Hypothalamus (tissue), 51 donors: Measurements from ENCODE around the gene POU2AF3.
A peak's percentile ranks its signal among the peaks of the same experiment; 100 is the strongest.

Experiments
- DNase-seq, 51 donors: peaks; one replicate each; lab custom pipeline; 2025; lab: John Stamatoyannopoulos, UW

Gene POU2AF3

DNA sequence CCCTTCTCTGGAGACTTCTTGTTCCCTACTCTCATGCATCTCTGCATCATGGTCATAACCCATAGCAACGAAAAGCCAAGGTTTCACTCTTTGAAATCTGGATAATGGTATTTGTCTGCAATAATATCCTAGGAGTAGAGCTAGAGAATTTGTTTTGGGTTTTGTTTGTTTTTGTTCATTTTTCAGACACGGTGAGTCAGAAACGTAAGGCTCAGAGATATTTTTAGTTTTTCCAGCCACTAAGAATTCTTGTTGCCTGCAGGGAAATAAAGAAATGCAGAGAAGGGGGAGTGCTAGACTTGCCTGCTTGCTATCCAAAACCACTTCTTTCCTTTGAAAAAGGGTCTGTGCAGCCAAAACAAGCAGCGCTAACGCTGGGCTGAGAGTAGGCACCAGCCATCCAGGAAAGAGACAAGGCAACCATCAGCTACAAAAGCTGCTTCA lies 26.0 kb downstream of the POU2AF3 start:
- DNase-seq, result peak in 4 of 51 donors; percentile 13 to 33 (median 22)

DNA sequence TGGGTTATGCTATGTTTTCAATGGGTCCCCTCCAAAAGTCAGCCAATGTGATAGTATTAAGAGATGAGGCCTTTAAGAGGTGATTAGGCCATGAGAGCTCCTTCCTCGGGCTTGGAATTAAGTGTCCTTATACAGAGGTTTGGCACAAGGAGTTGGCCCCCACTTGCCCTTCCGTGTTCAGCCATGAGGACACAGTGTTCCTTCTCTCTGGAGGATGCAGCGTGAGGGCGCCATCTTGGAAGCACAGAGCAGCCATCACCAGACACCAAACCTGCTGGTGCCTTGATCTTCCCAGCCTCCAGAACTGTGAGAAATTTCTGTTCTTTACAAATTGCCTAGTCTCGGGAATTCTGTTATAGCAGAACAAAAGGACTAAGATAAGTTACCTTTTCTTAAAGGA lies 26.9 kb downstream of the POU2AF3 start:
- no peak for DNase-seq

DNA sequence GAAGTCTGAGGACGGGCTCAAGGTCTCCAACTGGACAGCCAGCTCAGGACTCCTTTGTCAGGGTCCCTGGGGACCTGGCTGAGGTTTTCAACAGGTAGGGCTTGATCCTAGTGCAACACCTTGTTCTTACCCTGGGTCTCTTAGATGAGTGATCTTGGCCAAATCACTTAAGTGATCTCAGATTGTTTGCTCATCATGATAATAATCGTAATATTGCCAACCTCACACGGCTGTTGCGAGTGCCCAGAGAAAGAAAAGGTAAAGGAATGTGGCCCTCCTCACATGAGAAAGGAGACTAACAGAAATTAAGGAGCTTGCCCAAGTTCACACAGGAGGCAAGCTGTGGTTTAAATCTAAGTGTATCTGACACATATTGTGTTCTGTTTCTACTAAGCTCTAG lies 28.5 kb downstream of the POU2AF3 start:
- DNase-seq, result no peak

DNA sequence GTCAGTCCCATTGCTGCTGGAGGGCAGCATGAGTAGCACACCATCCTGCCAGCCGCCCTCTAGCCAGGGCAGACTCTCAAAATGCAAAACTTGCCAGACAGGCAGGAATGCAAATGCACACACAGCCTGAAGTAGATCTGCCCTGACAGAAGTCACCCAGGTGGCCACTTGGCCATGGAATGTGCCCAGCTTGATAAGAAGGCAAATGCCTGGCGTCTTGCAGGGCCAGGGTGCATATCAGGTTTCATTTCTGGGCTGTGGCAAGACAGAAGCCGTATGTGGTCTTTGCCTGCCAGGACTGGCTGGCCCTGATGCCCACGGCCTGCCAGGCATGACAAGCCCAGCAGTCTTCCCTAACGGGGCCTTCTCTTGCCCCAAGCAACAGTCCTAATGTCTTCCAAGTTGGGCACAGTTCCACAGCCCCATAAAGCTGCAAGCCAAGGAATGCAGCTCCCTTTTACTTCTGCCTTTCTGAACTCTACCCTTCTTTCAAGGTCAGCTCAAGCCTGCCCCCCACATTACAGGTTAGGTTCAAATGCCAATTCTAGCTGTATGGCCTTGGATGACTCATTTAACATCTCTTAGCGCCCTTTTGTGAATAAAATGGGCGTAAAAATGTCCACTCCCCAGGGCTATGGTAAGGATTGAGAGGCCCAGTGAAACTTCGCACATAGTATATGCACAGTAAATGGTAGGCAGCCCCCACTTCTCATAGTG lies 29.7 kb downstream of the POU2AF3 start:
- DNase-seq, result peak in 4 of 51 donors; percentile 10 to 43 (median 24)

DNA sequence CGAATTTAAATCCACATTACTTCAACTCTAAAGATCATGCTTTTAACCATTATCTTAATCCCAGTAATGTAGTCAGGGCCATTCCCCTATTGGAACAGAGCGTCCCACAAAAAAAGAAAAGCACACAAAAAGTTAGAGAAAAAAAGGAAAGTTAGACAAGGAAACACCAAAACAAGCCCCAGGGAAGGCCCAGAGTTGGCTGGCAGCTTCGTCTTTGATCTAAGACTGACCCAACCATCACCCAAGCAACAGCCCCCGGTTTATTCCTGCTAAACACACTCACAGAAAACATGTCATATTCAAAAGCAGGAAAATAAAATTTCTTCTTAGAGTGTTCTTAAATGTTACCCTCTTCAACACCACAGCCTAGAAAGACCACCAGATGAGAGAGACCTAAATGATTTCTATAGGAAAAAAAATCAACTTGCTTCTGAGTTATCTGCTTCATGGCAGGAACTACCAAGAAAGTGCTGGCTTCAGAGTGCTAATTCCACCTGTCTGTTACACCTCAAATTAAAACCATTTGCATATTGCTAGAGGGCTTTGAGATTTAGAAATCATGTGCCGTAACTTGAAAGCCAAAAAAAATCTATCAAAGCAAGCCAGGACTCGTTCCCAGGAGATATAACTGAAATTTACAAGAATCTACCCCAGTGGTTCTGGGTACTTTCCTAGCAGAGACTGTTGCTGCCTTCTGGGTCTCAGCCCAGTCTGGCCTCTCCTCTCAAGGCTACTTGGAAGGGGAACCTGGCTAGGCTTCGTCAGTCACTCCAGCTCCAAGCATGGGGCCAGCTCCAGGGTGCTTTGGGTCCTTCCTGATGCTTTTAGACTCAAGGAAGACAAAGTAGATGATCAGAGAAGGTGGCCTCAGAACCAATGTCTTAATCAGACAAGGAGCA lies 31.2 kb downstream of the POU2AF3 start:
- peak in 25 of 51 donors; percentile 3 to 68 (median 45) for DNase-seq

DNA sequence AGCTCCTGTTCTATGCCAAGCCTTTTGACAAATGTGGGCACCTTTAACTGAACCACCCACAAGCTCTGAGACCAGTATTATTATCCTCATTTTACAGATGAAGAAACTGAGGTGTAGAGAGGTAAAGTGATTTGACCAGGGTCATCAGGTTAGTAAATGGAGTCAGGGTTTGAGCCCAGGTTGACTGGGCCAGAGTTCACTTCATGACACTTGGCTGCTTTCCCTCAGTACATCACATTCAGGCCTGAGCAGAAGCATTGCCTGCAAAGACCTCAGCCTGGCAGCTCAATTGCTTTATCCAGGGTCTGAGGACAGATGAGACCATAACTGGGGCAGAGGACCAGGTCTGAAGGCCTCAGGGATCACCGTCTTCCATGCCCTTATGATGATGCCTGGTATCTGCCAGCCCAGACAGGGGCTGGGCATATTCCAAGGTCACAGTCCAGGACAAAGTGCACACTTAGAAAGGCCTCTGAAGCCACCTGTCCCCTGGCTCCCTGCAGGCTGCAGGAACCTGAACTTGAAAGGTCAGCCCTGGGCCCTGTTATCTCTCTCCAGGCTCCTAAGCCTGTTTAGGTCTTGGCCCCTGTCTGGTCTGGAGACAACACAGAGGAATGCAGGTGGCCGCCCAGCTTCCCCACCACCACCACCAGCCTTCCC lies 32.0 kb downstream of the POU2AF3 start:
- no peak for DNase-seq

DNA sequence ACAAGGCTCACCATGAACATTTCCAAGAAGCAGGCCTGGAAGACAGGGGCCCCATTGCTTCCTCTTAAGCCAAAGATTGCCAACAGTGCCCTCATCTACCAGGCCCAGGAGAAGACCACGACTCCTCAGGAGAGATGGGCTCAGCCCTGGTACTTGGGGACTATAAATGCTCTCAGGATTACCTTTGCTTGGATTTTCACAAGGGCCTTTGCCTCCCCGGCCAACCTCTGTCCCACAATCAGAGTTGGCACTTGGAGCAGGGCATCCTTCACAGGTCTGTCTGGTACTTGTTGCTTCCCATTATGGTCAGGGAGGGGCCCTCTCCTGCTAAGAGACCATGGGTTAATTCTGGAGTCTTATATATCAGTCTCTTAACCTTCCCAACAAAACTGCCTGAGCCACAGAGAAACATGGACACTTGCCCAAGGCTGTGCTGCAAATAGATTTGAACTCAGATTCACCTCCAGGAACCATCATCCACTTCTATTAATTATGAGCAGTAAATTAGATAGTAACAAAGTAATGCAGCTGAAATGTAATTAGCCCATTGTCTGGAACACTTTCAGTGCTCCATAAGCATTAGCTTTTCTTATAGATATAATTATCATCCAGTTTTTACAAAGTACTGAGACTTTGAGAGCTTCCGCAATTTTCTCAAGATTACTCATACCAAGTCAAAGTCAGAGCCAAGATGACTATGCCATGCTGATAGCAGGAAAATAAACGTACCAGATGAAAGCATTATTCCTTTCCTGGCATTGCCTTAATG lies 33.5 kb downstream of the POU2AF3 start:
- DNase-seq, result no peak

DNA sequence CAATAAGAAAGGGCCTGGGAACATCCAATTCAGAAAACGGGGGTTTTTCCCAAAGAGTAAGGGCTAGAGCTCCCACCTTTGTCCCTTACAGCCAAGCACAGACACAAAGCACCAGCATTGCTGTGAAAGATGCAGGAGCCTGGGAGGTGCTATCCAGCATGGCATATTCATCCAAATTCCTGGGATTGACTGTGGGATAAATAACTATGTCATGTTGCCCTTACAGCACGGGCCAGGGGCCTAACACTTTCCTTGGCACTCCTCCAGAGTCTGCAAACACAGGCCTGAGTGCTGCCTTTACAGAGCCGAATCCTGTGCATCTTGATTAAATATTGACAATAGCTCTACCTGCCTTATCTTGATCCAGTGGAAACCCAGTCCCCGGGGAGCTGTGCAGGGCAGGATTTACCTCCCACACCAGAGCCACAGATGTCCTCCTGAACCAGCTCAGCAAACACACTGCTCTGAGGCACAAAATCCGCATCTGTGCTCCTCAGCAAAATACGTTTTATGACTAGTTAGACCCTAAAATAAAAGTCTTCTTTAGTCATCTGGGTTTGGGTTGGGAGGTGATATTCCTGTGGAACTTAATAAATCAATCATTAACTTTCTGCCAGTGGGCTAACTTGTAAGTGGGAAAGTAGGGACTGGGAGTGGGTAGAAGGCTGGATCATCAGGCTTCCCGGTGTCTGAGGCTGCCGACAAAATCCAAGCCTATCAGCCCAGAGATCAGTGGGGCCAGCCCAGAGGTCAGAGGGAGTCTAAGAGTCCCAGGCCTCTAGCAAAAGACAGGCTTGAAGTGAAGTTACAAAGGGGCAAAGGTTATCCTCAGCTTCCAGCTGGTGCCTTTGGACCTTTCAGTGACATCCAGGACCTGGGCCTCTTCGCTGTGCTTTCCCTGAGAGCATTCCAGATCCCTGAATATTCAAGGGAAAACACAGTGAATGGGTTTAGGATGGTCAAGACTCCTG lies 36.5 kb downstream of the POU2AF3 start:
- no peak for DNase-seq

DNA sequence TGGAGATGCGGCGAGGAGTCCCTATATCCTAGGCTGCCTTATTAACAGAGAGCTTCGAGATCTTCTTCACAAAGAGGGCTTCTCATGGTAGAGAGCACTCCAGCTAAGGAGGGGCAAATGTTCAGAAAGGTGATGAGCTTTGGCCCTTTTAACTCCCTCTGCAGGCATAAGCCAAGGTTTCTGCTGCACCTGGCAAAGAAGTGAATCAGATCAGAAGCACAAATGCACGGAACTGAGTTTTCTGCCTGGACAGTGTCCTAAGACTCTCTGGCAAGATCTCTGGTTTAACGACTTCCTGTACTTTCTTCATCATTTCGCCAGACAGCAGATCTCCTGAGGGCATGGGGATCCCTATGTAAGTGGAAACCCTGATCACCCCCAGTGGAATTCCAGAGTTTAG lies 37.2 kb downstream of the POU2AF3 start:
- no peak for DNase-seq

DNA sequence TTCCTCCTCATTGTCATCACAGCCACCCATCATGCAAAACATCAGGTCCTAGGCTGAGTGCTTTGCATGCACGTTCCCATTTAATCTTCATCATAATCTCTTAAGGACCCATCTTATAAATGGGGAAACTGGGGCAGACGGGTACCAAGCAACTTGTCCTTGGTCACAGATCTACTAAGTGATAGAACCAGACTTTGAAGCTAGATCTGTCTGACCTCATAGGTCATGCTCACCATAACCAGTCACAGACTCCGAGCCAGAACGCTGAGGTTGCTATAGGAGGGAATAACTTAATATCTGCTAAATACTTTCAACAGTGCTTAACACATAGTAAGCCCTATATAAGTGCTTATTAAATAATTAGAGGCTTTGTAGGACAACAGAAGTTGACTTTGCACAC lies 37.7 kb downstream of the POU2AF3 start:
- no peak for DNase-seq

DNA sequence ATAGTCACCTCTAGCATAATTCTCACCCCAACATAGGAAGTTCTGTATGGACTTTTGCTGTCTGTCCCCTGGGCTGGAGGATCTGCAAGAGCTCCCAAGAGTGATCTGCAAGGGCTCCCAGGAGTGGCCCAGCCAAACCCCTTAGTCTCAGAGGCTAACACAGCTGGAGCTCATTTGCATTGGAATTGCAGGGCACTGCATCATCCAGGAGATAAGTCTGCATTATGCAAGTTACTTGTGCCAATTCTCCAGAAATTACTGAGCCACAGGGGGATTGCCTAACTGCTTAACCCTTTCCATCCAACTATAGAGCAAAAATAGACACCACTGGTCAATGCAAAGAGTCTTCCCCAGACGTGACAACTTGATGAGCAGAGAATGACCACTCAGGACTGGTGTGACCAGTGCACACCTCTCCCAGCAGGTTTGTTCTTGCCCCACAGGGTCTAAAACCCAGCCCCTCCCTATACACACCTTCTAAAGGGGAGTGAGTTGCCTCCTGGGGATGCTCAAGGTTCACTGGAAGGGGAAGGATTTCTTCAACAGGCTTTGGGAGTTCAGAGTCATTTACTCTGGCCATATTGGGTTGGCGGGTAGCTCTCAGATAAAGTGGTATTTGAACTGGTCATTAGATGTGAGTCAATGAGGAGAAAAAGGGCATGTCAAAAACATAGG lies 38.4 kb downstream of the POU2AF3 start:
- no peak for DNase-seq

DNA sequence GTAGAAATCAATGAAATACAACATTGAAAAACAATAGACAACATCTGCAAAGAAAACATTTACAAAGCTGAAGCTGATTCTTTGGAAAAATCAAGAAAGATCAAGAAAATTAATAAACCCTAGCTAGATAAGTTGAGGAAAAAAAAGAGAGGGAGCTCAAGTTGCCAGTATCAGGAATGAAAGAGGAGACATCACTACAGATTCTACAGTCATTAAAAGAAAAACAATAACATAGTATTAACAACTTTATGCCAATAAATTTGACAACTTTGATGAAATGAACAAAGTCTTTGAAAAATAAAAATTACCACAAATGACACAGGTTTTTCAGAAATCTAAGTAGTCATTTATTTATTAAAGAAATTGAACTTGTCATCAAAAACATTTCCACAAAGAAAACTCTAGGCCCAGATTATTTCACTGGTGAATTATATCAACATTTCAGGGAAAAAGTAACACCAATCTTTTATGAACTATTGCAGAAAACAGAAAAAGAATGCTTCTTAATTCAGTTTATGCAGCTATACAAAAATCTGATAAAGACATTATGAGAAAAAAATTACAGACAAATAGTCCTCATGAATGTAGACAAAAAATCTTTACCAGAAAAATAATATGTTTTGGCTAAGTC lies 41.5 kb downstream of the POU2AF3 start:
- DNase-seq, result no peak

DNA sequence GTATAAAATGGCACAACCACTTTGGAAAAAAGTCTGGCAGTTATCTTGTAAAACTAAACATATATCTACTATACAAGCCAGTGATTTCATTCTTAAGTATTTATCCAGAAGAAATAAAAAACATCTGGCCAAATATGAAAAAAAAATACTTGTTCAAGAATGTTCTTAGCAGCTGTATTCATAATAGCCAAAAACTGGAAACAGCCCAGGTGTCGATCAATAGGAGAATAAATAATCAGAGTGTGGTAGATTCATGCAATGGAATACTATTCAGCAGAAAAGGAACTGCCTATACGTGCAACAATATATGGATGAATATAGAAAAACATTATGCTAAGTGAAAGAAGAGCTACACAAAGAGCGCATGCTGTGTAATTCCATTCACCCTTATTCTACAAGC lies 44.0 kb downstream of the POU2AF3 start:
- DNase-seq, result no peak

DNA sequence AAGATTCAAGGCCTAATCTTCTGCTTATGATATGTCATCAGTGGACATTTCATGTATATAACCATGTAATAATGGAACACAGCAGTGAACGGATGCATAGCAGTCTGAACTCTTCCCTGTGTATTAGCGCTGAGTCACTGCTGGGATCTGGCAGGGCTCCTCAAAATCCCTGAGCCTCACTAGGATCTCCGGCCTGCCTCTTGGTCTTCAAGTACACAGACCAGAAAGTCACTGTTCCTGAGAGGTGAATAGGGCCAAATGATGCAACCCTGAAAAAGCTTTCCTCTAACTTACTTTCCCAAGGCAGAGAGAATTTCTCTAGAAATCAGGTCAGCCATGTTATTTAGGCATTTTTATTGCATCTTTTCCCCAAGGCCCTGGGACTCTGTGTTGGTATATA lies 45.7 kb downstream of the POU2AF3 start:
- no peak for DNase-seq

DNA sequence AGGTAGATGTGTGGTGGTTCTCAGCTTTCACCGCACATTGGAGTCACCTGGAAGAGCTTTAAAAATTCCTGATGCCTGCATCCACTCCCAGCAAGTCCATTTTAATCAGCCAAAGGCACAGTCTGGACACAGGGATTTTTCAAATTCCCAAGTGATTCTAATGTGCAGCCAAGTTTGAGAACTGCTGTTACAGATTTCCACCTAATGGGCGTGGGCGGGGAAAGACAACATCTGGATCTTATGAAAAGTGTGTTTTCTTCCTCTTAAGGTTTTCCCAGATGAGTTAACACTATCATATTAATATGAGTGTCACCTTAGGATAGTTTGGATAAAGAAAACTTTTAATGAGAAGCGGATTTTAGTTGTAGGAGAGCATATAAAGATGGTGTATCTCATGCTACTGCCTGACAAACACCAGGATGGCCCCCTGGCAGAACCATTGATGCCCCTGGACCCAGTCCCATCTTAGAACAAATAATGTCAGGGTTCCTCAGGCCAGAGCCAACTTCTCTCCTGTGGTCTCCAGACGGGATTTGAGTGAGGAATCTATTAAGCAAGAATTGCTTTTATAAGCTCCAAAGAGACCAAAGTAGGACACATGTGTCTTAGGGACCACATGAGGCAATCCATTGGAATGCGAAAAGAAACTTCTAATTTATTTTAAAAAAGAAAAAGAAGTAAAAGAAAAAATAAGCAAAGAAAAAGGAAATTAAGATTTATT lies 48.8 kb downstream of the POU2AF3 start:
- no peak for DNase-seq

DNA sequence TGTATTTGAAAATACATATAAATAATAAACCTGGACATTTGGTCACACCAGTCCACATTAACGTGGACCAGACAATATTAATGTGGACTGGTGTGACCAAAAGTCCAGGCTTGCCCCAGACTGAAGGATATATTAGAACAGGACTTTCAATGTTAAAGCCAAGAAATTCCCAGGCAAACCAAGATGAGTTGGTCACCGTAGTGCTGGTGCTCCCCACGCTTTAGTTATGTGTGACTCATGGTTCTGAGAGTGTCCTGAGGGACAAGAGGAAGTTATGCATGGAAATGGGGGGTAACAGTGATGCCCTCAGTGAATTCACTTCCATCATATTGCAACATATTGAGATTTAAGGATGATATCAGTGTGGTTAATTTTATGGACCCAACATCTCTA lies 49.4 kb downstream of the POU2AF3 start:
- DNase-seq, result no peak

DNA sequence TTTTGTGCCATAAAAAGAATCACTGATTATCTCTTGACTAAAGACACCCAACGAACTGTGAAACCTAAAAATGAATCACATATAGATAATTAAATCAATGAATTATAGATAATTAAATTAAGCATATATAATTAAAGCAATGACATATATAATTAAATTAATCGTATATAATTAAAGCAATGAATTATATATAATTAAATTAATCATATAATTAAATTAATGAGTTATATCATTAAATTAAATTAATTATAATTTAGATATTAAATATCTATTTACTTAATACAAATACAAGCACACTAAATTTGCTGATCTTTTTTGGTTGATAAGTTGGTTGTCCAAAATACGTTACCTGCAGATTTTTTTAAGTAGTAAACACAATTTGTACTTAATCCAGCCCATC lies 49.8 kb downstream of the POU2AF3 start:
- DNase-seq, result no peak
